HepG2 (cell line): ENCODE results near the gene OBSL1. TPM values are rescaled to one million over a fixed set of nuclear protein-coding genes. Genes with fewer than 3 reads are reported as not detected.
A peak's percentile ranks its signal among the peaks of the same experiment; 100 is the strongest.

Experiments used
- ARID2 ChIP-seq: sonication (generic); formaldehyde crosslinking; IDR thresholded peaks from 2 replicates; pipeline ENCODE4 v1.8.1; 2022; ENCODE audit warnings: mild to moderate bottlenecking, missing genetic modification reagents, borderline replicate concordance
- IKZF1 ChIP-seq: fragments of 450-650 bp; IDR thresholded peaks from 2 replicates; pipeline ENCODE4 v1.7.1; 2016
- LCORL ChIP-seq, 2 experiments: fragments of 450-650 bp in 1 of 2; sonication (generic) in 1 of 2; formaldehyde crosslinking in 1 of 2; IDR thresholded peaks; 2 replicates each; pipeline versions ENCODE4 v1.5.0 to v1.6.1; 2017 to 2020; ENCODE audit warnings: antibody characterized with exemption in 1 of 2, missing genetic modification reagents in 1 of 2
- MTA3 ChIP-seq: sonication (generic); formaldehyde crosslinking; IDR thresholded peaks from 2 replicates; pipeline ENCODE4 v1.4.0; 2020; ENCODE audit warnings: missing genetic modification reagents
- NCOR1 ChIP-seq: fragments of 200-600 bp; sonication (generic); IDR thresholded peaks from 2 replicates; pipeline ENCODE4 v1.7.0; 2017; ENCODE audit warnings: antibody characterized with exemption, low read length, borderline replicate concordance
- PHF20 ChIP-seq: sonication (generic); formaldehyde crosslinking; IDR thresholded peaks from 2 replicates; pipeline ENCODE4 v1.5.0; 2020; ENCODE audit warnings: mild to moderate bottlenecking, missing genetic modification reagents
- SP140L ChIP-seq: sonication (generic); formaldehyde crosslinking; IDR thresholded peaks from 2 replicates; pipeline ENCODE4 v1.4.0; 2020; ENCODE audit warnings: missing genetic modification reagents, borderline replicate concordance
- SRSF1 ChIP-seq: fragments of 200-400 bp; formaldehyde crosslinking; optimal IDR thresholded peaks from 2 replicates; pipeline ENCODE3; 2017; ENCODE audit warnings: mild to moderate bottlenecking, low read depth, low read length, moderate library complexity
- ZFP36L2 ChIP-seq: sonication (generic); formaldehyde crosslinking; IDR thresholded peaks from 2 replicates; pipeline ENCODE4 v1.4.0; 2020; ENCODE audit warnings: missing genetic modification reagents
- ZNF124 ChIP-seq: sonication (generic); formaldehyde crosslinking; IDR thresholded peaks from 2 replicates; pipeline ENCODE4 v1.4.0; 2020; ENCODE audit warnings: missing genetic modification reagents
- ZNF234 ChIP-seq: sonication (generic); formaldehyde crosslinking; conservative IDR thresholded peaks from 2 replicates; pipeline ENCODE4 v1.5.1; 2020; ENCODE audit warnings: mild to moderate bottlenecking, missing genetic modification reagents
- ZNF367 ChIP-seq: sonication (generic); formaldehyde crosslinking; IDR thresholded peaks from 2 replicates; pipeline ENCODE4 v1.4.0; 2020; ENCODE audit warnings: missing genetic modification reagents, borderline replicate concordance
- ZNF468 ChIP-seq: sonication (generic); formaldehyde crosslinking; IDR thresholded peaks from 2 replicates; pipeline ENCODE4 v1.8.0; 2022; ENCODE audit warnings: mild to moderate bottlenecking, moderate library complexity, missing genetic modification reagents
- ZSCAN12 ChIP-seq: sonication (generic); formaldehyde crosslinking; IDR thresholded peaks from 2 replicates; pipeline ENCODE4 v1.9.0; 2021; ENCODE audit warnings: mild to moderate bottlenecking, missing genetic modification reagents
- polyA plus RNA-seq, 8 experiments: library from polyadenylated mRNA; depleted of rRNA in 3 of 8; stranded (reverse) in 7 of 8; unstranded in 1 of 8; fragments of >200 nt; fragmentation: Illumina TruSeq in 4 of 8; extraction: Trizol in 4 of 8; gene quantifications; 2 replicates each; pipeline versions ENCODE4 v1.2.1 to v1.2.3, GENCODE V29; 2011 to 2016; ENCODE audit warnings: low read depth in 4 of 8, missing spikeins in 1 of 8, mixed read lengths in 1 of 8; ENCODE audit not compliant: insufficient read depth in 1 of 8
- total RNA-seq, 5 experiments: library from RNA; depleted of rRNA; stranded (reverse); fragments of >200 nt; fragmentation: Illumina TruSeq; extraction: Trizol; gene quantifications; 2 replicates each; pipeline ENCODE4 v1.2.3, GENCODE V29; 2016; ENCODE audit warnings: low read depth in 1 of 5
- TF ChIP-seq, protein P1 (sequence below), 2 experiments: fragments of 450-650 bp in 1 of 2; sonication (generic) in 1 of 2; formaldehyde crosslinking in 1 of 2; IDR thresholded peaks; 2 replicates each; pipeline versions ENCODE4 v1.6.1 to v1.8.0; 2016 to 2022; ENCODE audit warnings: antibody characterized with exemption in 1 of 2, mild to moderate bottlenecking in 1 of 2, missing genetic modification reagents in 1 of 2
- TF ChIP-seq, protein P2 (sequence below): sonication (generic); formaldehyde crosslinking; IDR thresholded peaks from 2 replicates; pipeline ENCODE4 v1.5.0; 2020; ENCODE audit warnings: missing genetic modification reagents, mild to moderate bottlenecking, borderline replicate concordance
- TF ChIP-seq, protein P3 (sequence below): IDR thresholded peaks from 2 replicates; pipeline ENCODE4 v1.6.1; 2016
- TF ChIP-seq, protein P4 (sequence below): IDR thresholded peaks from 2 replicates; pipeline ENCODE4 v1.6.1; 2016

OBSL1 gene
- total and polyA plus RNA-seq, 2 of the 13 experiments (the other 11 are each of a cell fraction or from before 2014, with no cell fraction given): 86.7 to 218 TPM

DNA sequence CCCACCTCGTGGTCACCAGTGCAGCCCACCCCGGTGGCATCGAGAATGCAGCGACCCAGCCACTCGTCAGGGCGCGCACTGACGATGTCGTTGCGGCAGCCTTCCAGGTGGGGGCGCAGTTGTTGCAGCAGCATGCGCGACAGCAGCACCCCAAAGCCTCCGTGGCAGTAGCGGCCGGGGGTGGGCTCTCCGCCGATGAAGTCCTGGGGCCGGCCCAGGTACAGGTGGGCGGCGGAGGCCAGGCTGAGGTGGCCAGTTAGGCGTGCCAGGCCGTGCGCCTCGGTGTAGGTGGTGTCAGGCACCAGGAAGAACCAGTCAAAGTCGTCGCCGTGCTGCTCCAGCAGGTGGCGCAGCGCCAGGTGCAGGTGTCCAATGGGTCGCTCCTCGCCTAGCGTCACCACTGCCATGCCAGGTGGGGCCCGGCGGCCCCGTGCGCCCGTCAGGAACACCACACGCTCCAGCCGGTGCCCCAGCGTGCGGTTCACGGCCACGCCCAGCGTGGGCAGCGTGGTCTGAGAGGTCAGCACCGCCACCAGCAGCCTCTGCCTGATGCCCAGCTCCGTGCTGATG, 29.6 kb downstream of the OBSL1 start (continued):
- TF ChIP-seq, protein P1, sequence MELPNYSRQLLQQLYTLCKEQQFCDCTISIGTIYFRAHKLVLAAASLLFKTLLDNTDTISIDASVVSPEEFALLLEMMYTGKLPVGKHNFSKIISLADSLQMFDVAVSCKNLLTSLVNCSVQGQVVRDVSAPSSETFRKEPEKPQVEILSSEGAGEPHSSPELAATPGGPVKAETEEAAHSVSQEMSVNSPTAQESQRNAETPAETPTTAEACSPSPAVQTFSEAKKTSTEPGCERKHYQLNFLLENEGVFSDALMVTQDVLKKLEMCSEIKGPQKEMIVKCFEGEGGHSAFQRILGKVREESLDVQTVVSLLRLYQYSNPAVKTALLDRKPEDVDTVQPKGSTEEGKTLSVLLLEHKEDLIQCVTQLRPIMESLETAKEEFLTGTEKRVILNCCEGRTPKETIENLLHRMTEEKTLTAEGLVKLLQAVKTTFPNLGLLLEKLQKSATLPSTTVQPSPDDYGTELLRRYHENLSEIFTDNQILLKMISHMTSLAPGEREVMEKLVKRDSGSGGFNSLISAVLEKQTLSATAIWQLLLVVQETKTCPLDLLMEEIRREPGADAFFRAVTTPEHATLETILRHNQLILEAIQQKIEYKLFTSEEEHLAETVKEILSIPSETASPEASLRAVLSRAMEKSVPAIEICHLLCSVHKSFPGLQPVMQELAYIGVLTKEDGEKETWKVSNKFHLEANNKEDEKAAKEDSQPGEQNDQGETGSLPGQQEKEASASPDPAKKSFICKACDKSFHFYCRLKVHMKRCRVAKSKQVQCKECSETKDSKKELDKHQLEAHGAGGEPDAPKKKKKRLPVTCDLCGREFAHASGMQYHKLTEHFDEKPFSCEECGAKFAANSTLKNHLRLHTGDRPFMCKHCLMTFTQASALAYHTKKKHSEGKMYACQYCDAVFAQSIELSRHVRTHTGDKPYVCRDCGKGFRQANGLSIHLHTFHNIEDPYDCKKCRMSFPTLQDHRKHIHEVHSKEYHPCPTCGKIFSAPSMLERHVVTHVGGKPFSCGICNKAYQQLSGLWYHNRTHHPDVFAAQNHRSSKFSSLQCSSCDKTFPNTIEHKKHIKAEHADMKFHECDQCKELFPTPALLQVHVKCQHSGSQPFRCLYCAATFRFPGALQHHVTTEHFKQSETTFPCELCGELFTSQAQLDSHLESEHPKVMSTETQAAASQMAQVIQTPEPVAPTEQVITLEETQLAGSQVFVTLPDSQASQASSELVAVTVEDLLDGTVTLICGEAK (IDR thresholded peaks at IDR 0.05): no peak
- TF ChIP-seq, protein P1 (CRISPR knock-in tag; IDR thresholded peaks at IDR 0.05): peak; percentile 86; the same call in 1 of the 2 replicates
- TF ChIP-seq IKZF1 (no peak), NCOR1 (no peak), ZNF468 (no peak), LCORL (IDR thresholded peaks at IDR 0.05) (no peak), LCORL (CRISPR knock-in tag; IDR thresholded peaks at IDR 0.05) (peak; percentile 89), SRSF1 (no peak), SP140L (CRISPR knock-in tag) (no peak), ZNF367 (no peak), PHF20 (CRISPR knock-in tag) (peak; percentile 57; the same call in 1 of the 2 replicates), MTA3 (CRISPR knock-in tag) (no peak), ZNF124 (CRISPR knock-in tag) (peak; percentile 77; the same call in 1 of the 2 replicates), ZSCAN12 (CRISPR knock-in tag) (no peak), ZFP36L2 (no peak; the same call in 1 of the 2 replicates), ZNF234 (CRISPR knock-in tag) (no peak), ARID2 (CRISPR knock-in tag) (no peak)
- TF ChIP-seq, protein P2, sequence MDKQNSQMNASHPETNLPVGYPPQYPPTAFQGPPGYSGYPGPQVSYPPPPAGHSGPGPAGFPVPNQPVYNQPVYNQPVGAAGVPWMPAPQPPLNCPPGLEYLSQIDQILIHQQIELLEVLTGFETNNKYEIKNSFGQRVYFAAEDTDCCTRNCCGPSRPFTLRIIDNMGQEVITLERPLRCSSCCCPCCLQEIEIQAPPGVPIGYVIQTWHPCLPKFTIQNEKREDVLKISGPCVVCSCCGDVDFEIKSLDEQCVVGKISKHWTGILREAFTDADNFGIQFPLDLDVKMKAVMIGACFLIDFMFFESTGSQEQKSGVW: no peak
- TF ChIP-seq, protein P3, sequence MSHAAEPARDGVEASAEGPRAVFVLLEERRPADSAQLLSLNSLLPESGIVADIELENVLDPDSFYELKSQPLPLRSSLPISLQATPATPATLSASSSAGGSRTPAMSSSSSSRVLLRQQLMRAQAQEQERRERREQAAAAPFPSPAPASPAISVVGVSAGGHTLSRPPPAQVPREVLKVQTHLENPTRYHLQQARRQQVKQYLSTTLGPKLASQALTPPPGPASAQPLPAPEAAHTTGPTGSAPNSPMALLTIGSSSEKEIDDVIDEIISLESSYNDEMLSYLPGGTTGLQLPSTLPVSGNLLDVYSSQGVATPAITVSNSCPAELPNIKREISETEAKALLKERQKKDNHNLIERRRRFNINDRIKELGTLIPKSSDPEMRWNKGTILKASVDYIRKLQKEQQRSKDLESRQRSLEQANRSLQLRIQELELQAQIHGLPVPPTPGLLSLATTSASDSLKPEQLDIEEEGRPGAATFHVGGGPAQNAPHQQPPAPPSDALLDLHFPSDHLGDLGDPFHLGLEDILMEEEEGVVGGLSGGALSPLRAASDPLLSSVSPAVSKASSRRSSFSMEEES (CRISPR knock-in tag): 0 out of 2 replicates have a peak, but pooled peaks have one; percentile 12
- TF ChIP-seq, protein P4, sequence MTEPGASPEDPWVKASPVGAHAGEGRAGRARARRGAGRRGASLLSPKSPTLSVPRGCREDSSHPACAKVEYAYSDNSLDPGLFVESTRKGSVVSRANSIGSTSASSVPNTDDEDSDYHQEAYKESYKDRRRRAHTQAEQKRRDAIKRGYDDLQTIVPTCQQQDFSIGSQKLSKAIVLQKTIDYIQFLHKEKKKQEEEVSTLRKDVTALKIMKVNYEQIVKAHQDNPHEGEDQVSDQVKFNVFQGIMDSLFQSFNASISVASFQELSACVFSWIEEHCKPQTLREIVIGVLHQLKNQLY (CRISPR knock-in tag): no peak
